GM19372 (cell line): Measurements from ENCODE around the gene PCBP1.
A peak's percentile ranks its signal among the peaks of the same experiment; 100 is the strongest.
"Not testable (repeated sequence)": the region's sequence is repeated elsewhere in the genome, so short reads cannot be mapped to it uniquely, and the experiment has no call there.

Source experiments
- ATAC-seq: cut with Tn5 transposase; IDR thresholded peaks from one replicate; pipeline ENCODE4 v1.9.1; 2021; ENCODE audit warnings: mild to moderate bottlenecking, low read depth, moderate library complexity; ENCODE audit not compliant: unreplicated experiment

The PCBP1 gene

DNA sequence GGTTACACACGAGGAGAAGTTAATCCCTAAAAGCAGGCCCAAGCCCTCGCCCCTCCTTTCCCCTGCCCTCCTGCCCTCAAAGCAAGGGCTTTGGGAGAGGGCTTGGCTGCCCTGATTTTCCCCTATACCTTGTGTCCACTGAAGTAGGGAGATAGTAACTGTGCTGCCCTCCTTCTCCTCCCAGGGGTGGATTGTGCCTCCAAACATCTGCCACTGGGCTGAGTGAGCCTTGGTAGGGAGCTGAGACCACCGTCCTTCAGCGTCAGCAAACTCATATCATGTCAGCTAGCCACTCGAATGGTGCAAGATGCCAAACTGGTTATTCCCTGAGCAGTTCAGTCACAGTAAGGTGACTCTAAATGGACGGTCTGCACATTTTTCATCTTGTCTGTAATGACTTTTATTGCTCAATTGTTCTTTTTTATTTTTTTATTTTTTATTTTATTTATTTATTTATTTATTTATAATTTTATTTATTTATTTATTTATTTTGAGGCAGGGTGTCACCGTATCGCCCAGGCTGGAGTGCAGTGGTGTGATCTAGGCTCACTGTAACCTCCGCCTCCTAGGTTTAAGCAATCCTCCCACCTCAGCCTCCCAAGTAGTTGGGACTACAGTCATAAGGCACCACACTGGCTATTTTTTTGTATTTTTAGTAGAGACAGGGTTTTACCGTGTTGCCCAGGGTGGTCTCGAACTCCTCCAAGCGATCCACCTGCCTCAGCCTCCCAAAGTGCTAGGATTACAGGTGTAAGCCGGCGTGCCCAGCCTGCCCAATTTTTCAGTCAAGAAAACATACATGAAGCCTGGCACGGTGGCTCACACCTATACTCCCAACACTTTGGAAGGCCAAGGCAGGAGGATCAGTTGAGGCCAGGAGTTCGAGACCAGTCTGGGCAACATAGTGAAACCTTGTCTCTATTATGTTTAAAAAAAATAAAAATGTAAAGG is 8.7 kb downstream of the PCBP1 start:
- ATAC-seq = no peak

DNA sequence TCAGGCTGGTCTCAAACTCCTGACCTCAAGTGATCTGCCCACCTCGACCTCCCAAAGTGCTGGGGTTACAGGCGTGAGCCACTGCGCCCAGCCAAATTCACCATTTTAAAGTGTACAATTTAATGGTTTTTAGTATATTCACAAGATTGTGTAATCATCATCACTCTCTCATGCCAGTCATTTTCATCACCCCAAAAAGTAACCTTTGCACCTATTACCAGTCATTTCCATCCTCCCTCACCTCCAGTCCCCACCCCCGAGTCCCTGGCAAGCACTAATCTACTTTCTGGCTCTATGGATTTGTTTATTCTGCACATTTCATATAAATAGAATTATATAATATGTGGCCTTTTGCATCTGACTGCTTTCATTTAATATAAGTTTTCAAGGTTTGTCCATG is 10.8 kb downstream of the PCBP1 start:
- ATAC-seq = no peak

DNA sequence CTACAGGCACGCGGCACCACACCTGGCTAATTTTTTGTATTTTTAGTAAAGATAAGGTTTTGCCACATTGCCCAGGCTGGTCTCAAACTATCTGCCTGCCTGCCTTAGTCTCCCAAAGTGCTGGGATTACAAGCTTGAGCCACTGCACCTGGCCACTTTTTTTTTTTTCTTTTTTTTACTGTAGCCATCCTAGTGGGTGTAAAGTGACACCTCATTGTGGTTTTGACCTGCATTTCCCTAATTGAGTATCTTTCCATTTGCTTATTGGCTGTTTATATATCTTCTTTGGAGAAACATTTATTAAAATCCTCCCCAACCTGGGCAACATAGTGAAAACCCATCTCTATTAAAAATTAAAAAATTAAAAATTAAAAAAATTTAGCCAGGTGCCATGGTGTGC is 12.0 kb downstream of the PCBP1 start:
- ATAC-seq = no peak

DNA sequence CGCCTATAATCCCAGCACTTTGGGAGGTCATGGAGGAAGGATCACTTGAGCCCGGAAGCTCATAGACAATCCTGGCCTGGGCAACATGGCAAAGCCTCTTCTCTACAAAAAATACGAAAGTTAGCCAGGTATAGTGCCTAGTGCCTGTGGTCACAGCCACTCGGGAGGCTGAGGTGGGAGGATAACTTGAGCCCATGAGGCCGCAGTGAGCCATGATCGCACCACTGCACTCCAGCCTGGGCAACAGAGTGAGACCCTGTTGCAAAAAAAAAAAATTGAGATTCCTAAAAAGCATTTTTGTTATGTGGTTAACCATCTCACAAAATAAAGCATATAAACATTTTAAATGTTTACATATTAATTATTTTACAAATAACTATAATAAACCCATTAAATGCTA is 13.9 kb downstream of the PCBP1 start:
- ATAC-seq = no peak

DNA sequence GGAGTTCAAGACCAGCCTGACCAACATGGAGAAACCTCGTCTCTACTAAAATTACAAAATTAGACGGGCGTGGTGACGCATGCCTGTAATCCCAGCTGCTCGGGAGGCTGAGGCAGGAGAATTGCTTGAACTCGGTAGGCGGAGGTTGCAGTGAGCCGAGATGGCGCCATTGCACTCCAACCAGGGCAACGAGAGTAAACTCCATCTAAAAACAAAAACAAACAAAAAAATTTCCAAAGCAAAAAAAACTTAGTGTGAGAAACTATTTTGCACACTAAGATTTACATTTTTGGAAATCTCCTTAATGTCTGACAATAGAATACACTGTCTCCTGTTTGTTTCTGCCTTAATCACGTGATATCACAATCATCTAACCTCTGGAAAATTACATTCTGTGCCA is 14.4 kb downstream of the PCBP1 start:
- ATAC-seq = not testable (repeated sequence)

DNA sequence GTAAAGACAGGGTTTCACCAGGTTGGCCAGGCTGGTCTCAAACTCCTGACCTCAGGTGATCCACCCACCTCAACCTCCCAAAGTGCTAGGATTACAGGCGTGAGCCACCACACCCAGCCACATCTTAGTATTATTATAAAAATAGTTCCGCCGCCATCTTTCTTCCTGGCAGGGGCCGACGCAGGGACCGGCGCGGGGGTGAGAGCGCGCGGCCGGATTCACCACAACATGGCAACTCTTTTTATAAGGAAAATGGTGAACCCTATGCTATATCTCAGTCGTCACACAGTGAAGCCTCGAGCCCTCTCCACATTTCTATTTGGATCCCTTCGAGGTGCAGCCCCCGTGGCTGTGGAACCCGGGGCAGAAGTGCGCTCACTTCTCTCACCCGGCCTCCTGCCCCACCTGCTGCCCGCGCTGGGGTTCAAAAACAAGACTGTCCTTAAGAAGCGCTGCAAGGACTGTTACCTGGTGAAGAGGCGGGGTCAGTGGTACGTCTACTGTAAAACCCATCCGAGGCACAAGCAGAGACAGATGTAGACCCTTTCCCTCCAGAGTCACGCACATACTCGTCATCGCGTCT is 15.1 kb downstream of the PCBP1 start:
- ATAC-seq = not testable (repeated sequence)

DNA sequence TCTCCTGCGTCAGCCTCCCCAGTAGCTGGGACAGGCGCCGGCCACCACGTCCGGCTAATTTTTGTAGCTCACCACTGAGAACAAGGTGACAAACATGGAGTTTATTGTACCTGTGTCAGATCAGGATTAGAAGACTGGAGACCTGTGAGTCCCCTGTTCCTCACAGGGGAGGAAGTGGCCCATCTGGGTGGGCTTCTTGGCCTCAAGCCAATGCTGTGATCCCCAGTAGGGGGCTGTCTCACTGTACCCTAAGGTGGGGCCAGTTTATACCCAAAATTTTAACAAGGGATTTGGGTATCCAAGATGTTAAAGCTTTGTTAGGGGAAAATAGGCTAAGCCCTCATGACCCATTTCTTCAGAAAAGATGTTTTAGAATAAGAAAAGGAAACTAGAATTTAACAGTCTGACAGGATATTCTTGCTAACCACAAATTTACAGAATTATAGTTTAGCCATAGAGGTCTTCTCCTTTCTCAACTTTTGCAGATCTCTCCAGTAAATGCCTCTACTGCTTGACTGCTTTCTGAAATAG is 16.3 kb downstream of the PCBP1 start:
- no peak for ATAC-seq

DNA sequence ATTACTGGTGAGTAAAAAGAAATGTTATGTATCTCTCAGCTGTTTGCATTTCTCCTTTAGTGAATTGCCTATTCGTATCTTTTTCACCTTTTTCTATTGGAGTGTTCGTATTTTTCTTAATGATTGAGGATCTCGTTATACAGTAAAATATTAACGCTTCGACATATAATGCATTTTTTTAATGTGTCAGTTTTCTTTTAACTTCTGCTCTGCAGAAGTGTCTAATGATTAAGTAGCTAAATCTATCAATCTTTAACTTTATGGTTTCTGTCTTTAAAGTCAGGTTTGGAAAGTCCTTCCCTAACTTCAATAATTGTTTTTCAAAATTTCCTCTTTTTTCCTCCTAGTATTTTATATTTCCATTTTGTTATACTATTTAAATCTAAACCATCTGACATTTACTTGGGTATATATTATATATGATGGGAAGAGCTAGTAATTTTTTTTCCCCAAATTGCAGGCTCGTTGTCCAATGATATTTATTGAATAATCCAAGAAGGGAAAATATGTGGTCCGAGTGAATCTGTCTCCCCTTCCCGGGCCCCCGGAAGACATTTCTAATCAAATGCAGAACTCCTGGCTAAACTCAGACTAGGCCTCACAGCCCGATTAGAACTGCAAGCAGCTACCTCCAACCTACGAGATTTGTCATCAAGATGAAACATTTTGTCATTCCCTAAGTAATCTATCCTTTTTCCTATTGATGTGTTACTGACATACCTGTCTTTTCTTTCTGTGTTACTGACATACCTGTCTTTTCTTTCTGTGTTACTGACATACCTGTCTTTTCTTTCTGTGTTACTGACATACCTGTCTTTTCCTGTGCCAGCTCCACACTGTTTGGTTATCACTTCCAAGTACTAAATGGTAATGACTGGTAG is 17.2 kb downstream of the PCBP1 start:
- no peak for ATAC-seq

DNA sequence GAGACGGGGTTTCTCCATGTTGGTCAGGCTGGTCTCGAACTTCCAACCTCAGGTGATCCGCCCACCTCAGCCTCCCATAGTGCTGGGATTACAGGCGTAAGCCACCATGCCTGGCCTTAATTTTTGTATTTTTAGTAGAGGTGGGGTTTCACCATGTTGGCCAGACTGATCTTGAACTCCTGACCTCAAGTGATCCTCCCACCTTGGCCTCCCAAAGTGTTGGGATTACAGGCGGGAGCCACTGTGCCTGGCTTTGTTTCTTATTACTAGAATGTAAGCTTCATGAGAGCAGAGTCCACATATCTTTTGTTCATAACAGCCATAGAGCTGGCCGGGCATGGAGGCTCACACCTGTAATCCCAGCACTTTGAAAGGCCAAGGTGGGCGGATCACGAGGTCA is 18.9 kb downstream of the PCBP1 start:
- not testable (repeated sequence) for ATAC-seq

DNA sequence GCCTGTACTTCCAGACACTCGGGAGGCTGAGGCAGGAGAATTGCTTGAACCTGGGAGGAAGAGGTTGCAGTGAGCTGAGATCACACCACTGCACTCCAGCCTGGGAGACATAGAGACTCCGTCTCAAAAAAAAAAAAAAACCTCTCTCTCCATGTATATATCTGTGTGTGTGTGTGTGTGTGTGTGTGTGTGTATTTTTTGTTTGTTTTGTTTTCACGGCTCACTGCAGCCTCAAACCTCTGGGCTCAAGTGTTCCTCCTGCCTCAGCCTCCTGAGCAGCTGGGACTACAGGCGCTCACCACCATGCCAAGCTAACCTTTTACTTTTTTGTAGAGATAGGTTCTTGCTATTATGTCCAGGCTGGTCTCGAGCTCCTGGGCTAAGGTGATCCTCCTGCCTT is 23.1 kb downstream of the PCBP1 start:
- ATAC-seq = not testable (repeated sequence)

DNA sequence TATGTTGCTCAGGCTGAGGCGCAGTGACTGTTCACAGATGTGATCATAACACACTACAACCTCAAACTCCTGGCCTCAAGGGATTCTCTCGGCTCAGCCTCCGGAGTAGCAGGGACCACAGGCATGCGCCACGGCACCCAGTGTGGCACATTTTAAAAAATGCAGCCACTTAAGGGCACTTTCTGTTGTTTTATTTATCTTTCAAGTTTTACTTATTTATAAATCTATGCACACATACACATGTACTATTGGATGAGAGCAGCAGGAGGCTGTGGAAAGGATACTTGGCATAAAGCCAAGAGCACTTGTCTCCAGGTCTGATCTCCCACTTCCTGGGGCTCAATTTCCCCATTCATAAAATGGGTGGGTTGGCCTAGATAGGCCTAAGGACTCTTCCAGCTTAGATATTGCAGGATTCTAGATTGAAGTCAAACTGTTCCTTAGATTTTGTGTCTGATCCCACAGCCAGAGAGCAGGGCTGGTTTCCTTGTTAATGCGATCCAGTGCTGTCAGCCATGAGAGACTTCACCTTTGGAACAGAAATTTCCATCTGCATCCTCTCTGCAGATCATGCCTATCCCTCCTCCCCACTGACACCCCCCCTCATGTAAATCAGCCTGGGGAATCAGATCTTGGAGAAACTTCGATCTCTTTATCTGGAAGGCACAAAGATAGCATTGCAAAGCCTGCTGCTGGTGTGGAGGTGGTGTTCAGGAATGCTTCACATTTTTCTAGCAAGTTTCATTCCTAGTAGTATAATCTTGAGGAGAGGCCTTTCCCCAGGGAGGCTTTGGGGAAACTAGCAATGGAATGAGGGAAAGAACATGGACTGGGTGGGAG is 24.7 kb downstream of the PCBP1 start:
- no peak for ATAC-seq

DNA sequence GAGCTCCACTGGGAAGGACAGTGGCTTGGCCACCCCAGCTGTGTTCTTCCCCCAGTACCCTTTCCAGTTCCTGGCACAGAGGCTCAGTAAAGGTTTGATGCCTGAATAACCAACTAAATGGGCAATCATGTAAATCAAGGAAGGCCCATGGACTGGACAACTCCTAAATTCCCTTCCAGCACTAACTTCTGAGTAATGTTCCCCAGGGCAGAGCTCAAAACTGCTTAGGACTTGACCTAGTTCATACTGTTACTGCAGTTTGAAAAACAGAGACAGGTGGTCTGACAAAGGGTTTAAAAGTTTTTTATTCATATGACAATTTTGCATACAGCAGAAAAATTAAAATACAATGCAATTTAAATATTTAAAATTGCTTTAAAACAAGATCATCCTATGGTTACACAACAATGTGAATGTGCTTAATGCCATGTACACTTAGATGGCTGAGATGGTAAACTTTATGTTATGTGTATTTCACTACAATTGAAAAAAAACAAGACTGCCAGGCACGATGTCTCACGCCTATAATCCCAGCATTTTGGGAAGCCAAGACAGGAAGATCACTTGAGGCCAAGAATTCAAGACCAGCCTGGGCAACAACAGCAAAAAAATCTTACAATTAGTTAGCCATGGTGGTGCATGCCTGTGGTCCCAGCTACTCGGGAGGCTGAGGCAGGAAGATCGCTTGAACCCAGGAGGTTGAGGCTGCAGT is 26.2 kb downstream of the PCBP1 start:
- ATAC-seq = no peak

DNA sequence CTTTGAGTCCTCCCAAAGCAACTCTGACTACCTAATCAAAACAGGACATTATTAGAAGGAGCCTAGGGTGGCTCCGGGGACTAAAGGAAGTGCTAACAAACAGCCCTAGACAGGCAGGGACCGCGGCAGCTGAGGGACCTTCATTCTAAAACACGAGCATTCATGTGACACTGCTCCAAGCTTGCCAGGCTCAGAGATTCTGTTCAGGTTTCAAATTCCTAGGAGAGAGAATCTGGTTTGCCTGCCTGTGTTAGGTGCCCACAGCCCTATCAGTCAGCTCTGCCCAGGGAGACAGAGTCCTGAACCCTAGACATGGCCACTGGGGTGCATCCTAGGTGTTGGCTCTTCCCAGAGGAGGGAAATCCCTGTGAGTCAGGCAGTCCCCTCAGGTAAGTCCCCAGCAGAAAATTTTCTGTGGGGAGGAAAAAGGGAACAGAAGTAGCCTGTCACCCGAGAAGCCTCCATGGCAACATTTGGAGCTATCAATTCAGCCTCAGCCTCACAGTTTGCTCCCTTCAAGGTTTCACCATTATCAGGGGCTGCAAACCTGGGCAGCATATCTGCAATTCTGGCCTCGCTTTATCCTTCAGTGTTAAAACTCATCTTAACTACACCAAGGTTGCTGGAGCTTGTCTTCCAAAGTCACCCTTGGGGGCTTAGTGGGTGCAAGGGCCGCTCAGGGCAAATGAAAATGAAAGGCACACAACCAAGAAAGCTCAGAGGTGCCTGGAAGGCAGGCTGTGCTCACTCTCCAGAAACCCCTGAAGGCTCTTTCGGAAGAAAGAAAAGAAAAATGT is 28.6 kb downstream of the PCBP1 start:
- peak; percentile 53 for ATAC-seq

DNA sequence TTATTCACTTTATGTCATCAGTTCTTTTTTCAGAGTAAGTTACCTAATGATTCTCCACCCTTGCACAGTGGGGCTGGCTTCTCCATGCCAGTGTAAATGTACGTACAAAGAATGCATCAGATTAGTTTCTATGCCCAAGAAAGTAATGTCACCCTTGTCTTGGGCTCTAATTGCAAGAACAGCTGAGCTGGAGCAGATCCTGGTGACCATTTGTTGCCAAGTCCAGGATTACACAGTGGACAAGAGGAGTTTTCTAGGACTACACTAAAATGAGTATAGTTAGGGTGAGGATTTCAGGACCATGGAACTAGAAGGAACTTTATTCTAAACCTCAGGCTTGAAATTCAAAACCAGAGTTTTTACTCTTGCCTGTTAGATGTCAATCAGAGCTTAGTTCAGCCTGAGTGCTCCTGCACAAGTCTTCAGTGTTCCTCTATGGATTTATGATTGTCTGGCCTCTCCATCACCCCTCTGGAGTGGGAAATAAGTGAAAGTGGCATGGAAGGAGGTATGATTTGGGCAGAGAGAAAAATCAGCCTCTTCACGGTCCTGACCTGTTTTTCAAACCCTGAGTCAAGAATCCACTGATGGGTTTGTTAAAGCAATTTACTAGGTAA is 29.8 kb downstream of the PCBP1 start:
- ATAC-seq = no peak

DNA sequence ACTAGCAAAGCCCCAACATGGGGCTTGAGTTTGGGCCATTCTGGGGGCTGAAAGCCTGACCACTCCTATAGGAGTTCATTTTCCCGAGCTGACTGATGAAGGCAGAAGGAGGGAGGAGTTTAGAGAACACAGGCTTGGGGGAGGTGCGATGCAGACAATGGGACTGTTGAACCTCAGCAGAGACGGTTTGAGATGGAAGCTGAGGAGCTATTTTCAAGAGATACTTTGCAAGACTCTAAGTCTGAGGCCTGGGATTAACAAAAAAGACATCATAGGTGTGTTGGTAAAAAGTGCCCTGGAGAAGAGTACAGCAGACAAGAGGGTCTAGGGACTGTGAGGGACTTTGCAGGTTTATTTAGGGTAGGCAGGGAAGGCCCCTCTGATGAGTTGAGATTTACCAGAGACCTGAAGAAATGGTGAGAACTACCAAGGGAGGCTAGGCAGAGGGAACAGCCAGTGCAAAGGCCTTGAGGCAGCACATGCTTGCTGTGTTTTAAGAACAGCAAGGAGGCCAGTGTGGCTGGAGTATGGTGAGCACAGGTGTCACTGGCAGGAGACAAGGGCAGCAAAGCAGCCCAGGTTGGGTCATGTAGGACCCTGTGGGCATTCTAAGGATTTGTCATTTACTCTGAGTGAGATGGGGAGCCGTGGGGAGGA is 31.6 kb downstream of the PCBP1 start:
- no peak for ATAC-seq

DNA sequence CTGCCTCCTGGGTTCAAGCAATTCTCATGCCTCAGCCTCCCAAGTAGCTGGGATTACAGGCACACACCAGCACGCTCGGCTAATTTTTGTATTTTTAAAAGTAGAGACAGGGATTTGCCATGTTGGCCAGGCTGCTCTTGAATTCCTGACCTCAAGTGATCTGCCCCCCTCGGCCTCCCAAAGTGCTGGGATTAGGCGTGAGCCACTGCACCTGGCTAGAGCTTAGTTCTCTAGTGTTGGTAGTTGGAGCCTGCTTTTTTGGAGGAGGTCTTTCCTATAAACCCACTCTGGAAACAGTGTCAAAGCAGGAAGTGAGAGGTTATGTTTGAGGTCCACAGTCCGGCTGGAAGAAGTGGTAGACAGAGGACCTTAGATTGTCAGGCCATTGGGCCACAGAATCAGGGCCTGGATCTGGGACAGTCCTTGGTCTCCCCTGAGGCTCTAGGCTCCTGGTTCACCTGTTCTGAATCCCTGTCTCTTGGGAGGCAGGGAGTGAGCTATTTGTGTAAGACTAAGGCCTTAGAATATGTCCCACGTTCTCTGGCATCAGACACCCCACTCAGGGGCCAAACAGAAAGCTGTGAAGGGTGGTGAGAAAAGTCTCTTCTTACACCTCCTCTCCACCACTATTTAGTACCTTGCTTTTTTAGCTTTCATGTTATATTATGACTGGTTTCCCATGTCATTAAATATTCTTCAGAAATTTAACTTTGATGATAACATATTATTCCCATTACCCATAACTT is 34.5 kb downstream of the PCBP1 start:
- ATAC-seq = no peak

DNA sequence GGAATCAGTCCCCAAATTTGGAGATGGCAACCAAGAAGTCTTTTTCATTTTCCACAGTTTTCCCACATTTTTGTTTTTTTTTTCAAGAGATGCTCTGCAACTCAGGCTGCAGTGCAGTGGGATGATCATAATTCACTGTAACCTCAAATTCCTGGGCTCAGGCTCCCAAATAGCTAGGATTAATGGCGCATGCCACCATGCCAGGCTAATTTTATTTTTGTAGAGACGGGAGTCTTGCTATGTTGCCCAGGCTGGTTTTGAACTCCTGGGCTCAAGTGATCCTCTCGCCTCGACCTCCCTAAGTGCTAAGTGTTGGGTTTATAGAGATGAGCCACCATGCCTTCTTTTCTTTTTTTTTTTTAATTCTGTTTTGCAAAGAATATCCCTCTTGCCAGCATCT is 35.2 kb downstream of the PCBP1 start:
- ATAC-seq = no peak
